SK-N-MC (cell line): ENCODE results near the gene OPN1MW.
"Not testable (repeated sequence)": the region's sequence is repeated elsewhere in the genome, so short reads cannot be mapped to it uniquely, and the experiment has no call there.

Experiments
- EZH2 ChIP-seq: fragments of 200-600 bp; sonication (generic); IDR thresholded peaks from one replicate; pipeline ENCODE4 v1.6.1; 2017; ENCODE audit warnings: antibody characterized with exemption
- FOXP2 ChIP-seq: optimal IDR thresholded peaks from 2 replicates; pipeline ENCODE3; 2011; ENCODE audit warnings: mild to moderate bottlenecking, moderate library complexity; ENCODE audit not compliant: insufficient read depth; ENCODE audit errors: extremely low read length, control extremely low read depth
- POLR2AphosphoS5 ChIP-seq: IDR thresholded peaks from 2 replicates; pipeline ENCODE4 v1.6.1; 2012; ENCODE audit warnings: mild to moderate bottlenecking, low read depth, low read length, borderline replicate concordance

DNA sequence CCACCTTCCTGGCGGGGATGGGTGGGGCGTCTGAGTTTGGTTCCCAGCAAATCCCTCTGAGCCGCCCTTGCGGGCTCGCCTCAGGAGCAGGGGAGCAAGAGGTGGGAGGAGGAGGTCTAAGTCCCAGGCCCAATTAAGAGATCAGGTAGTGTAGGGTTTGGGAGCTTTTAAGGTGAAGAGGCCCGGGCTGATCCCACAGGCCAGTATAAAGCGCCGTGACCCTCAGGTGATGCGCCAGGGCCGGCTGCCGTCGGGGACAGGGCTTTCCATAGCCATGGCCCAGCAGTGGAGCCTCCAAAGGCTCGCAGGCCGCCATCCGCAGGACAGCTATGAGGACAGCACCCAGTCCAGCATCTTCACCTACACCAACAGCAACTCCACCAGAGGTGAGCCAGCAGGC is 38.4 kb upstream of the OPN1MW start, which contains the start of gene OPN1LW:
- not testable (repeated sequence) for TF ChIP-seq FOXP2, POLR2AphosphoS5, EZH2
